ENCODE data around the gene DYNLRB1.
A peak's percentile ranks its signal among the peaks of the same experiment; 100 is the strongest.

DYNLRB1 gene

GRCh38 chr20:34543463-34544056 is 27.3 kb downstream of the DYNLRB1 start:
- Histone ChIP-seq H3K27me3 (ENCODE audit: control insufficient read depth in 3 of 3, insufficient read depth in 3 of 3, low read depth in 1 of 3, low read length in 3 of 3) (no peaks in the 10 kb centered on the region), H2BK15ac (ENCODE audit: low read length) (no peak overlapping the region), H3K4me1 (ENCODE audit: control insufficient read depth in 2 of 2, insufficient read depth in 1 of 2, low read depth in 1 of 2, low read length in 2 of 2) (peaks cover 0 to 4% of the 10 kb centered on the region in 2 donors), H3K9me3 (replicated peaks in 1 of 2; ENCODE audit: control insufficient read depth in 2 of 2, insufficient read depth in 1 of 2, low read depth in 1 of 2, low read length in 2 of 2) (no peaks in the 10 kb centered on the region), H3K79me1 (ENCODE audit: low read depth, low read length) (no peaks in the 10 kb centered on the region), H3K4ac (ENCODE audit: low read length) (no peak overlapping the region), H2AK5ac (ENCODE audit: low read depth, low read length) (no peak overlapping the region), H4K91ac (ENCODE audit: low read depth, low read length, poor library complexity) (no peak overlapping the region), H3K4me2 (ENCODE audit: insufficient read depth, low read length, poor library complexity, severe bottlenecking) (no peak overlapping the region), H3K23ac (ENCODE audit: low read depth, low read length, poor library complexity) (no peak overlapping the region), H2AFZ (ENCODE audit: low read length) (no peak overlapping the region), H3K36me3 (replicated peaks in 1 of 2; ENCODE audit: control insufficient read depth in 2 of 2, insufficient read depth in 2 of 2, low read length in 2 of 2) (peaks cover 15 to 38% of the 10 kb centered on the region in 2 donors), H4K8ac (ENCODE audit: low read depth, low read length) (no peak overlapping the region), H3K27ac (replicated peaks; ENCODE audit: low read length) (no peak overlapping the region), H2BK5ac (ENCODE audit: low read length) (no peak overlapping the region), H3K18ac (ENCODE audit: low read length) (no peak overlapping the region), H2BK12ac (ENCODE audit: low read length) (no peak overlapping the region), H2BK120ac (ENCODE audit: low read depth, low read length) (no peak overlapping the region), H3K4me3 (ENCODE audit: low read length in 2 of 2) (no peak overlapping the region), H3K14ac (ENCODE audit: low read length) (no peak overlapping the region), H3K9ac (ENCODE audit: low read depth, low read length, poor library complexity) (no peak overlapping the region)
- no CpG with 5 or more reads among the region's 12 CpGs for whole genome bisulfite sequencing, 2 donors (ENCODE audit: extremely low coverage in 2 of 2, insufficient read length in 2 of 2, insufficient replicate concordance in 1 of 2)
- DNase-seq (ENCODE audit: low spot score): no peak

DNA sequence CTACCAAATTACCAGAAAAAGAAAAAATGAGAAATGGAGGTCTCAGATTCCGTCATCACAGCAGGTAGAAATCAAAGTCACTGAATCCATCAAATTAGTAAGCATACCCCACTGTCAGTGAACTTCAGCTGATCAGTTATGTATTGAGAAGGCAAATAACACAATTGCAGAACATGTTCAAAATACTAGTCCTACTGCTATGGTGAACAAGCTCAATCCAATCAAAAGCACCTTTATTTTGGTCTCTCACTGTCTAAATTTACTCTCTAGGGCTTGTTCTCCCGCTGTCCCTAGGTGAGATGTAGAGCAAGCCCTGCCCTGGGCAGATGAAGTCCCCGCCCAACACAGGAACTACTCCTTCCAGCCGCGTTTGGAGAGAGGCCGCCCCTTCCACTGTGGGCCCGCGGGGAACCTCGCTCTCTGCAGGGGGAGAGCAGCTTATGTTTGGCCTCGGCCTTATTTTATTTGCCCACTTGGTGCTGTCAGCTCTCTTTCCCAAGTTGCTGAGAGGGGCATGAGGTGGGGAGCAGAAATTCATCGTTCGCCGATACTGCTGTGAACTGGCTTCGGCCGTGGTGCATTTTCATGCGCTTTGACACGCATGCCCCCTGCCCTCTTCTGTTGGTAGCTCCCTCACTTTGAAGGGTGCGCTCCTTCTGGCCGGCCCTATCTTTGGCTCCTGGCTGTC is 28.0 kb downstream of the DYNLRB1 start:
- Histone ChIP-seq H3K14ac (ENCODE audit: low read length) (no peak overlapping the region), H3K27me3 (ENCODE audit: control insufficient read depth in 3 of 3, insufficient read depth in 3 of 3, low read depth in 1 of 3, low read length in 3 of 3) (no peaks in the 10 kb centered on the region), H3K27ac (replicated peaks; ENCODE audit: low read length) (no peak overlapping the region), H2BK5ac (ENCODE audit: low read length) (no peak overlapping the region), H3K79me1 (ENCODE audit: low read depth, low read length) (no peaks in the 10 kb centered on the region), H3K36me3 (replicated peaks in 1 of 2; ENCODE audit: control insufficient read depth in 2 of 2, insufficient read depth in 2 of 2, low read length in 2 of 2) (peaks cover 10 to 31% of the 10 kb centered on the region in 2 donors), H3K4me1 (ENCODE audit: control insufficient read depth in 2 of 2, insufficient read depth in 1 of 2, low read depth in 1 of 2, low read length in 2 of 2) (peaks cover 0 to 4% of the 10 kb centered on the region in 2 donors), H3K4me3 (ENCODE audit: low read length in 2 of 2) (peak overlapping the region in 1 of 2 donors; percentile 31), H3K9ac (ENCODE audit: low read depth, low read length, poor library complexity) (peak overlapping the region; percentile 46), H2BK12ac (ENCODE audit: low read length) (no peak overlapping the region), H3K9me3 (replicated peaks in 1 of 2; ENCODE audit: control insufficient read depth in 2 of 2, insufficient read depth in 1 of 2, low read depth in 1 of 2, low read length in 2 of 2) (no peaks in the 10 kb centered on the region), H3K18ac (ENCODE audit: low read length) (no peak overlapping the region), H3K4ac (ENCODE audit: low read length) (no peak overlapping the region), H4K8ac (ENCODE audit: low read depth, low read length) (no peak overlapping the region), H2BK15ac (ENCODE audit: low read length) (no peak overlapping the region), H2AK5ac (ENCODE audit: low read depth, low read length) (no peak overlapping the region), H3K4me2 (ENCODE audit: insufficient read depth, low read length, poor library complexity, severe bottlenecking) (no peak overlapping the region), H4K91ac (ENCODE audit: low read depth, low read length, poor library complexity) (no peak overlapping the region), H2AFZ (ENCODE audit: low read length) (no peak overlapping the region), H2BK120ac (ENCODE audit: low read depth, low read length) (no peak overlapping the region), H3K23ac (ENCODE audit: low read depth, low read length, poor library complexity) (peak overlapping the region; percentile 4)
- DNase-seq (ENCODE audit: low spot score): no peak
- no CpG with 5 or more reads among the region's 19 CpGs for WGBS, 2 donors (ENCODE audit: extremely low coverage in 2 of 2, insufficient read length in 2 of 2, insufficient replicate concordance in 1 of 2)

DNA sequence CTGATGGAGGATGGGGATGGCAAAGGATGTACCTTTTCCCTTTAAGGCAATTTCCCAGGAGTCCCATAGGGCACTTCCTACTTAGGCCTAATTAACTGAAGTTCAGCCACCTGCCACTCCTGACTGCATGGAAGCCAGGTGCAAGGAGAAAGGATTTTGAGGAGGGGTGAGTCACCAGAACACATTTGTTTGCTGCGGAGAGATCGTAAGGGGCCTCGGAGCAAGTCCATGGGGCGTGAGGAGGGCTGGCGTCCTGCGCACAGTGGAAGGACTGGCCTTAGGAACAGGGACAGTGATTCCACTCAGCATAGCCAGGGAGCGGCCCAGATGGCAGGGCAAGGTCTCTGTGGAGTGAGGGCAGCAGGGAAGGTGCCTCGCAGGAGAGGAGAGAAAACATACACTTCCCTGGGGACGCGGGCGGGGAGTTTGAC is 30.5 kb downstream of the DYNLRB1 start:
- no peak for DNase-seq (ENCODE audit: low spot score)
- Histone ChIP-seq H3K27ac (replicated peaks; ENCODE audit: low read length) (no peak overlapping the region), H2BK5ac (ENCODE audit: low read length) (no peak overlapping the region), H3K4me1 (ENCODE audit: control insufficient read depth in 2 of 2, insufficient read depth in 1 of 2, low read depth in 1 of 2, low read length in 2 of 2) (peaks cover 0 to 6% of the 10 kb centered on the region in 2 donors), H3K14ac (ENCODE audit: low read length) (peak overlapping the region; percentile 98), H3K4me3 (ENCODE audit: low read length in 2 of 2) (no peak overlapping the region), H3K4me2 (ENCODE audit: insufficient read depth, low read length, poor library complexity, severe bottlenecking) (no peak overlapping the region), H2AFZ (ENCODE audit: low read length) (no peak overlapping the region), H3K79me1 (ENCODE audit: low read depth, low read length) (no peaks in the 10 kb centered on the region), H3K9ac (ENCODE audit: low read depth, low read length, poor library complexity) (no peak overlapping the region), H3K9me3 (replicated peaks in 1 of 2; ENCODE audit: control insufficient read depth in 2 of 2, insufficient read depth in 1 of 2, low read depth in 1 of 2, low read length in 2 of 2) (no peaks in the 10 kb centered on the region), H2BK120ac (ENCODE audit: low read depth, low read length) (no peak overlapping the region), H3K4ac (ENCODE audit: low read length) (no peak overlapping the region), H3K23ac (ENCODE audit: low read depth, low read length, poor library complexity) (no peak overlapping the region), H4K8ac (ENCODE audit: low read depth, low read length) (no peak overlapping the region), H2BK12ac (ENCODE audit: low read length) (no peak overlapping the region), H2AK5ac (ENCODE audit: low read depth, low read length) (peak overlapping the region; percentile 48), H3K27me3 (ENCODE audit: control insufficient read depth in 3 of 3, insufficient read depth in 3 of 3, low read depth in 1 of 3, low read length in 3 of 3) (no peaks in the 10 kb centered on the region), H3K36me3 (replicated peaks in 1 of 2; ENCODE audit: control insufficient read depth in 2 of 2, insufficient read depth in 2 of 2, low read length in 2 of 2) (peaks cover 0 to 6% of the 10 kb centered on the region in 2 donors), H4K91ac (ENCODE audit: low read depth, low read length, poor library complexity) (peak overlapping the region; percentile 57), H2BK15ac (ENCODE audit: low read length) (no peak overlapping the region), H3K18ac (ENCODE audit: low read length) (peak overlapping the region; percentile 30)
- WGBS, 2 donors (ENCODE audit: extremely low coverage in 2 of 2, insufficient read length in 2 of 2, insufficient replicate concordance in 1 of 2): no CpG with 5 or more reads among the region's 11 CpGs

GRCh38 chr20:34547844-34548613 is 31.8 kb downstream of the DYNLRB1 start:
- no peaks in the 10 kb centered on the region for H3K9me3 ChIP-seq (replicated peaks in 1 of 2; ENCODE audit: control insufficient read depth in 2 of 2, insufficient read depth in 1 of 2, low read depth in 1 of 2, low read length in 2 of 2)
- no peak overlapping the region for H3K9ac ChIP-seq (ENCODE audit: low read depth, low read length, poor library complexity)
- peaks cover 0 to 6% of the 10 kb centered on the region in 2 donors for H3K4me1 ChIP-seq (ENCODE audit: control insufficient read depth in 2 of 2, insufficient read depth in 1 of 2, low read depth in 1 of 2, low read length in 2 of 2)
- no peak overlapping the region for H2AFZ ChIP-seq (ENCODE audit: low read length)
- no peak overlapping the region for H3K27ac ChIP-seq (replicated peaks; ENCODE audit: low read length)
- no peaks in the 10 kb centered on the region for H3K27me3 ChIP-seq (ENCODE audit: control insufficient read depth in 3 of 3, insufficient read depth in 3 of 3, low read depth in 1 of 3, low read length in 3 of 3)
- no peak overlapping the region for H2BK120ac ChIP-seq (ENCODE audit: low read depth, low read length)
- no peak overlapping the region for H3K4ac ChIP-seq (ENCODE audit: low read length)
- H3K4me3 ChIP-seq (ENCODE audit: low read length in 2 of 2): no peak overlapping the region
- no peak overlapping the region for H4K8ac ChIP-seq (ENCODE audit: low read depth, low read length)
- H2AK5ac ChIP-seq (ENCODE audit: low read depth, low read length): no peak overlapping the region
- no peaks in the 10 kb centered on the region for H3K79me1 ChIP-seq (ENCODE audit: low read depth, low read length)
- peak overlapping the region; percentile 56 for H3K18ac ChIP-seq (ENCODE audit: low read length)
- no peak overlapping the region for H2BK5ac ChIP-seq (ENCODE audit: low read length)
- H3K4me2 ChIP-seq (ENCODE audit: insufficient read depth, low read length, poor library complexity, severe bottlenecking): no peak overlapping the region
- no peak overlapping the region for H3K14ac ChIP-seq (ENCODE audit: low read length)
- no peak for DNase-seq (ENCODE audit: low spot score)
- H2BK15ac ChIP-seq (ENCODE audit: low read length): no peak overlapping the region
- no peaks in the 10 kb centered on the region for H3K36me3 ChIP-seq (replicated peaks in 1 of 2; ENCODE audit: control insufficient read depth in 2 of 2, insufficient read depth in 2 of 2, low read length in 2 of 2)
- H2BK12ac ChIP-seq (ENCODE audit: low read length): no peak overlapping the region
- no CpG with 5 or more reads among the region's 22 CpGs for WGBS, 2 donors (ENCODE audit: extremely low coverage in 2 of 2, insufficient read length in 2 of 2, insufficient replicate concordance in 1 of 2)
- H3K23ac ChIP-seq (ENCODE audit: low read depth, low read length, poor library complexity): peak overlapping the region; percentile 13
- no peak overlapping the region for H4K91ac ChIP-seq (ENCODE audit: low read depth, low read length, poor library complexity)

Measured in neuronal stem cell (in vitro differentiated cells).